Effector memory CD4-positive, alpha-beta T cell (primary cell): ENCODE measurements around the gene BAIAP2.

Experiments
- DNase-seq, 3 donors: peaks; one replicate each; pipeline ENCODE4 v3.0.0-alpha.2; 2020
- H3K27ac ChIP-seq: 2 replicates; pipeline ENCODE4 v1.7.0; 2013; ENCODE audit warnings: mild to moderate bottlenecking, low read length, moderate library complexity; ENCODE audit not compliant: insufficient read depth, poor library complexity, severe bottlenecking
- H3K27me3 ChIP-seq: replicated peaks from 2 replicates; pipeline ENCODE4 v1.7.0; 2013; ENCODE audit warnings: mild to moderate bottlenecking, low read length; ENCODE audit not compliant: insufficient read depth, control insufficient read depth, poor library complexity, severe bottlenecking
- H3K36me3 ChIP-seq: 2 replicates; pipeline ENCODE4 v1.7.0; 2013; ENCODE audit warnings: mild to moderate bottlenecking, low read length, moderate library complexity; ENCODE audit not compliant: control insufficient read depth, insufficient read depth
- H3K4me1 ChIP-seq: 2 replicates; pipeline ENCODE4 v1.7.0; 2013; ENCODE audit warnings: low read length, mild to moderate bottlenecking; ENCODE audit not compliant: control insufficient read depth, insufficient read depth, poor library complexity, severe bottlenecking
- H3K4me3 ChIP-seq: 2 replicates; pipeline ENCODE4 v1.7.0; 2013; ENCODE audit warnings: low read length, low read depth, mild to moderate bottlenecking; ENCODE audit not compliant: insufficient read depth, poor library complexity, severe bottlenecking
- H3K9me3 ChIP-seq: 2 replicates; pipeline ENCODE4 v1.7.0; 2013; ENCODE audit warnings: mild to moderate bottlenecking, low read length, moderate library complexity; ENCODE audit not compliant: control insufficient read depth

BAIAP2 gene

DNA sequence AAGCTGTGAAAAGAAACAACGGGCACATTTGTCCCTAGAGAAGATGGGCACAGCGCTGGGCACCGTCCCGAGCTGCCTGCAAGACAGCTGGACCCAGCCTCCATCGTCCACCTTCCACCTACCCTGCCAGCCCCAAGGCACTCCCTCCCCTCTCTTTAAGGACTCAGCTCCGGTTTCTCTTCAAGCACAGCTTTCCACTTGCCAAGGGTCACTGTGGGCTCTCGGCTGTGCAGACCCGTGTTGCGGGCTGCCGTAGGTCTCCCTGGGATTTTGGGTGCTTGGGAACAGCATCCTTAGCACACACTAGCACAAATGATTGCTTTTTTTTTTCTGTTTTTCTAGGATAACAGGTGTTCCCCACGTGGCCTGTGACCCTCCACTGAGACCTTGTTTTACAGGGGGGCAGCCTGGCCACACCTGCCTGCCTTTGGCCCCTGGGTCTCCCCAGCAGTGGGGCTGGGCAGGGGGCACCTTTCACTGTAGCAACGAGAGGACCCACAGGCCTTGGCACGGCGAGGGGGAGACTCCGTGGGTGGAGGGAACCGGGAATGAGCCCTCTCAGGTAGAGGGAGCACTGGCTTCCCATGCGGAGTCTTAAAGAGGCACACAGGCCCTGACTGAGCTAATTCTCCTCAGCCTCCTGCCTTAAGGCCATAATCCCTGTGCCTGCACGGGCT is 41.9 kb upstream of the BAIAP2 start:
- peak overlapping the region; percentile 78 for H3K4me3 ChIP-seq
- H3K36me3 ChIP-seq, result peaks cover 30% of the 10 kb centered on the region
- H3K4me1 ChIP-seq, result peaks cover 28% of the 10 kb centered on the region
- H3K9me3 ChIP-seq, result no peaks in the 10 kb centered on the region
- no peaks in the 10 kb centered on the region for H3K27me3 ChIP-seq
- no peak for DNase-seq
- no peak overlapping the region for H3K27ac ChIP-seq

DNA sequence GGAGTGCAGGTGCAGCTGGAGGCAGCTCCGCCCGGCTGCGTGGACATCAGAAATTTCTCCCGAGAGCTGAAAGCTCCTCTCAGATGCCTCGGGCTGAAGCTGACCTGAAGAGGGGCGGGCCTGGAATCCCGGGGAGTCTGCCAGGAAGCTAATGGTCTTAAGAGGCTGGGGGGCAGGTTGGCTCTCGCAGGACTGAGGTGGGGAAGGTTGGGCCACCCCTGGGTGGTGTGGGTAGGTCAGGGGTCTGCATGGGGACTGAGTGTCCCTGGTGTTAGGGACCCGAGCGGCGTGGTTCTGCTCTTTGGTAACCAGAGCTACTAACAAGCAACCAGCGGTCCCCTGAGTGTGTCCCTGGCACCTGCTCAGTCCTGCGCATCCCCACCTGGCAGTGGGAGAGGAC is 39.8 kb upstream of the BAIAP2 start:
- Histone ChIP-seq H3K4me3 (no peak overlapping the region), H3K27me3 (no peaks in the 10 kb centered on the region), H3K9me3 (no peaks in the 10 kb centered on the region), H3K27ac (no peak overlapping the region), H3K36me3 (peaks cover 51% of the 10 kb centered on the region), H3K4me1 (peaks cover 20% of the 10 kb centered on the region)
- no peak for DNase-seq

DNA sequence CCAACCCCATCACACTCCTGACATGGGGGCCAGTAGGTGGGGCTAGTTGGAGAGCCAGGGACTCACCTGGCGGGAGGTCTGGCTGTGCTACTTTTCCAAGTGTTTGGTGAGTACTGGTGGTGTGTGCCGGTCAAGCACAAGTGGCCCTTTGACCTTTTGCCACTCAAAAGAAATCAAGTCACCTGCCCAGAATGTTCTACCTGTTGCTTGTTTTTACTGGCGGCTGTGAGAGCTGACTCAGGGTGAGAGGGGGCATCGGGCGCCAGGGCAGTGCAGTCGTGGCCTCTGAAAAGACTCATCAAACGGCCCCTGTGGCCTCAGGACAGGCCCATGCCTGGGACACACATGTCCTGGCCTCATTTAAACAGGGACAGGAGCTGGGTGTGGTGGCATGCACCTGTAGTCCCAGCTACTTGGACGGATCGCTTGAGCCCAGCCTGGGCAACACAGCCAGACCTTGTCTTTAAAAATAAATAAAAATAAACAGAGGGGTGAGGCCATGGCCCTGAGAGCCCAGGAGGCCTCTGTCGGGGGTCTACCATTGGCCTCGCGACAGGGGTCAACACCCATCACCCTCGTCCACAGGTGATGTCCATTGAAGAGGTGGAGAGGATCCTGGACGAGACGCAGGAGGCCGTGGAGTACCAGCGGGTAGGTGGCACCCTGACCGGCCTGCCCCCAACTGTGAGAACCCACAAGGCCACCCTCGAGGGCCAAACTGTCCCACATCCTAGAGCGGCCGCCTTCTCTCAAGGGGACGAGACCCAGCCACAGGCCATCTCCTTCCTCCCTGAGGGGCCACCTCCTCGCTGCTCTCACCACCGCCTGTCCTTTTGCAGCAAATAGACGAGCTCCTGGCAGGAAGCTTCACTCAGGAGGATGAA is 38.3 kb upstream of the BAIAP2 start:
- H3K9me3 ChIP-seq, result no peaks in the 10 kb centered on the region
- no peak overlapping the region for H3K27ac ChIP-seq
- H3K27me3 ChIP-seq, result no peaks in the 10 kb centered on the region
- peaks cover 11% of the 10 kb centered on the region for H3K4me1 ChIP-seq
- no peak for DNase-seq
- H3K36me3 ChIP-seq, result peaks cover 52% of the 10 kb centered on the region
- no peak overlapping the region for H3K4me3 ChIP-seq

DNA sequence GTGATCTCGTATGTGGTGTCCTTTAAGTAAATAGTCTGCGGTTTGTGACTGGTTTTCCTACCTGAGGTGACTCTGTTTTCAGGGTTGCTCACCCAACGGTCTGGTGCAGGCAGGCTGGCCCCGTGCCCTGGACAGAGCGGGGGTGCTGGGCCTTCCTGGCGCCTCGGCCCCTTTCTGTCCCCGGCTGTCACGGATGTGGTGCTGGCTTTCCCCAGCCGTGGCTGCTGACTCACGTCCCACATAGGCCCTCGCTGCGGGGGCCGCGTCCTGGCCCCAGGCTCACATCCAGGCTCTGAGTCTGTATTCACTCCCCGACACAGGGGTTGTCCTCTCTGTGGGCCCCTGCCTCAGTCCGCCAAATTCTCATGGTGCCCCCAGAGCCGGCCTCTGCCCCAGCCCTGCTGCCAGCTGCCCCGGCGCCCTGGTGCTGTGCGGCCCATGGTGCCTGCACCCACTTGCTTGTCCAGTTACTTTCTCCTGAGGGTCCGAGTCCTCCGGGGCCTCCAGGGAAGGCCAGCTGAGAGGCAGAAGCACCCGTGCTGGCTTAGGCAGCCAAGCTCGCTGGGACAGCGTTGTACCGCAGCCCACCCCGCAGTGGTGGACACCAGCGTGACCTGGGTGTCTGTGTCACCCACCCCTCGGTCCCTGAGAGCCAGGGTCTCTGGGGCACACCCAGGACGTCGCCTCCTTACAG is 37.4 kb upstream of the BAIAP2 start:
- no peak overlapping the region for H3K4me3 ChIP-seq
- no peaks in the 10 kb centered on the region for H3K27me3 ChIP-seq
- H3K9me3 ChIP-seq, result no peaks in the 10 kb centered on the region
- DNase-seq, result no peak
- H3K36me3 ChIP-seq, result peaks cover 52% of the 10 kb centered on the region
- H3K27ac ChIP-seq, result no peak overlapping the region
- H3K4me1 ChIP-seq, result peaks cover 7% of the 10 kb centered on the region

DNA sequence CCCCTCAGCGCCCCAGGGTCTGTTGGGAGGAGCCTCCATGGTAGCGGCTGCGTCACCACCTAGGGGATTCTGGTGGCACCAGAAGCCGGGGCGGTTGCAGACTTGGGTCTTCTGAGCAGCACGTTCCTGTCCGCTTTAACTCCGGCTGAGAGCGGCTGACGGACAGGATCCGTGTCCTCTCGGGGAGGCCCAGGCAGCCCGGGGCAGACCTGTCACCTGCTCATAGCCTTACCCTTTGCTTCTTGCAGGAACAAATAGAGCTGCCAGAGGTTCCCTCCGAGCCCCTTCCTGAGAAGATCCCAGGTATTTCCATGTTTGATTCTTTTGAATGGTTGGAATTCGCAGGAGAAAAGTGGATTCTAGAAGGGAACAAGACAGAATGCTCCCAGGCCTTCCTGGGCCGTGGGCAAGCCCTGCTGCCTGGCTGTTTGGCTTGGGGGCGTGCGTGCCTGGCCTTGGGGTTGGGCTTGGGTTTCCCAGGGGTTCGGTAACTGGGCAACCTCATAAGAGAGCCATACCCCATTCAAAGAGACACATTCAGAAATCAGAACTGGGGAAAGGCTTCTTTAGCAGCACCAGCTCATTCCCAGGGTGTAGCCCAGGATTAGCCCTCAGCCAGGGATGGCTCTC is 36.7 kb upstream of the BAIAP2 start:
- DNase-seq, result no peak
- peaks cover under 1% of the 10 kb centered on the region for H3K4me1 ChIP-seq
- no peak overlapping the region for H3K27ac ChIP-seq
- H3K36me3 ChIP-seq, result peaks cover 52% of the 10 kb centered on the region
- H3K27me3 ChIP-seq, result no peaks in the 10 kb centered on the region
- no peaks in the 10 kb centered on the region for H3K9me3 ChIP-seq
- H3K4me3 ChIP-seq, result no peak overlapping the region

DNA sequence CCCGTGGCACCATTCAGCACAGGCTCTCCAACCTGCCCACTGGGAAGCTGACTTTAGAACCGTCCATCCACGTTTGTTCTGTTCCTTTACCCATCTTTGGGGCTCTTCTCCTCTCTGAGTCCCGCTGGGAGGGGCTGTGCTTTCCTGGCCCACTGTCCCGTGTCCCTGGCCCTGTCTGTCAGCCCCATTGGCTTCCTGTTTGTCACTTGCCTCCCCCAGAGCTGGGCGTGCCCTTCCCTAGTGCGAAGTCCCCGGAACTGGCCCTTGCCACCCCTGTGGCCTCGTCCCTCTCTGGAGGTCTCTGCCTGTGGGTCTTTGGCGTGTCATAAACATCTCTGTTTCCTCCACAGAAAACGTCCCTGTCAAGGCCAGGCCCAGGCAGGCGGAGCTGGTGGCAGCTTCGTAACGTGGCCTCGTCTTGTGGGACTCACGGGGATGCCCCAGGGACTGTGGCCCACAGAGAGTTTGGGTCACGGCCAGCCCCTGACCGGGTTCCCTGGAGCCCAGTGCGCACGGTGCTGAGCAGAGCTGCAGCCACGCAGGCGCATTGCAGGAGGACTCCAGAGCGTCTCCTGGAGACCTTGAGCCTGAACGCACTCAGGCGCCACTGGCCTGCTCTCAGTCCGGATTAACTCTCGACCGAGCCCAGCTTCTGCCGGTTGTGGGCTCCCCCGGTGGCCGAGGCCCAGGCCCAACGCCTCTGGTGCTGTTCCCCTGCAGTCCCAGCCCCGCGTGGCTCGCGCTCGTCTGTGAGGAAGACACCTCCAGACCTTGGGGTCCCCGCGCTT is 36.0 kb upstream of the BAIAP2 start:
- DNase-seq, result no peak
- peaks cover 52% of the 10 kb centered on the region for H3K36me3 ChIP-seq

DNA sequence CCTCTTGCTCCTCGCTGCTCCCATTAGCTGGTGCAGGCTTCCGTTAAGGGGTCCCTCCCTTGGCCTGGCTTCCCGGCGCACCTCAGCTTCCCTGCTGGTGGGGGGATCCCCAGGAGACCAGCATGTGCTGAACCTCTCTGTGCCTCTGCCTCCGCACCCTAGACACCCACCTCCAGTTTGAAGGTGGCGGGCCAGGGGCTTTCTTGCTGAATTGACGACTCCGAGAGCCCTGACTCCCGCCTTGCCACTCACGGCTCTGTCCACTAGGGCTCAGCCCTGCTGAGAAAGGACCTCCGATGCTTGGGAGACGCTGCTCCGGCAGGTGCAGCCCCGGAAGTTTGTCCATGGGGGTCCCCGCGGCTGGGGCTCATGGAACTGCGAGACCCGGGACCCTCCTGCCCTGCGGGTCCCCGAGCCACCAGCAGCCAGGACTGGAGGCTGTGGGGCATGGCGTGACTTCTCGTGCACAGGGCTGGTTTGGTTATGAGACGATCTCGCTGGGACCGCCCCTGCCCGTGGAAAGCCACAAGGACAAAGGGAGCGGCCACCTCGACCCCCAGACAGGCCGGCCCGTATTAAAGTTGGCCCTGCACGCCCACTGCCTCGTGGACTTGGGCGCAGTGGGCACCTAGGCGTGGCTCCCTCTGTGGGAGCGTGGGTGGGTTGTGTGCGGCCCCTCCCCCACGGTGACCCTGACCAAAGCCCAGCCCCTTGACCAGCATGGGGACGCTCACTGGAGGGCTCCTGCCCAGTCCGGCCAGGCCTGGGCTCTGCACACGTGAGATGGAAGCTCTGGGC is 35.2 kb upstream of the BAIAP2 start:
- peaks cover 52% of the 10 kb centered on the region for H3K36me3 ChIP-seq
- H3K4me1 ChIP-seq, result peaks cover 11% of the 10 kb centered on the region
- H3K27me3 ChIP-seq, result no peaks in the 10 kb centered on the region
- no peak overlapping the region for H3K27ac ChIP-seq
- no peak for DNase-seq
- no peak overlapping the region for H3K4me3 ChIP-seq
- H3K9me3 ChIP-seq, result no peaks in the 10 kb centered on the region

More for the DNA sequence above, 36.0 kb upstream of the BAIAP2 start:
- peaks cover 6% of the 10 kb centered on the region for H3K4me1 ChIP-seq
- no peaks in the 10 kb centered on the region for H3K27me3 ChIP-seq
- no peak overlapping the region for H3K27ac ChIP-seq
- H3K9me3 ChIP-seq, result no peaks in the 10 kb centered on the region
- H3K4me3 ChIP-seq, result no peak overlapping the region

DNA sequence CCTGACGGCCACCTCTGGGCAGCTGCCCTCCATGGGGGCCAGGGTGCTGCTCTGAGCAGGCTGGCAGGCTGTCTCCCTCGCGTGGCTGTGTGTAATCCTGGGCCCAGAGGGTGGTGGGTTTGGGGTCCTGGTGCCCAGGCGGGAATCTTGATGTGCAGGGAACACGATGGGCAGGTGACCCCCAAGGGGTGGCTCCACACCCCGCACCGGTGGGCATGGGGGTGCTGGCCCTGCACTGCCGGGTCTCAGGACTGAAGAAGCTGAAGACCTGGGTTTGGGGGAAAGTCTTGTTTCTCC is 34.7 kb upstream of the BAIAP2 start:
- Histone ChIP-seq H3K9me3 (no peaks in the 10 kb centered on the region), H3K36me3 (peaks cover 48% of the 10 kb centered on the region), H3K27ac (no peak overlapping the region), H3K4me1 (peaks cover 11% of the 10 kb centered on the region), H3K27me3 (no peaks in the 10 kb centered on the region), H3K4me3 (no peak overlapping the region)
- DNase-seq, result no peak
